GM21390 (cell line): Measurements from ENCODE around the gene BRIP1.
"Not testable (repeated sequence)": the region's sequence is repeated elsewhere in the genome, so short reads cannot be mapped to it uniquely, and the experiment has no call there.

Experiments
- ATAC-seq: cut with Tn5 transposase; IDR thresholded peaks from one replicate; pipeline ENCODE4 v1.9.1; 2021; ENCODE audit not compliant: unreplicated experiment

BRIP1 gene

GRCh38 chr17:61867033-61867432 is 3.7 kb upstream of the BRIP1 start:
- ATAC-seq: no peak

DNA sequence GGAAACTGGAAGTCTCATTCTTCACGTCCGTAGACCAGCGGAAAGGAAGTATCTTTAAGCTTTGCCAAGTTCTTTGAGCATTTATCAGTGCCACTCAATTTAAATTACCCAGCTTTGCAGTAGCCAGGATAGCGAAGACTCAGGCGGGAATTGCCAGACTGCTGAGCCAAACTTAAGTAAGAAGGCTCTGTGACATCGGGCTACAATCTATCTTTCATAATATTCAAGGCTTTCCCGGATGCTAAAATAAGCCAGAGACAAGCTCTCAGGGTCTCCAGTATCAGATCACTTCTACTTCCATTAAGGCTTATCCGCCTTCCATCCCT is 436 bp upstream of the BRIP1 start:
- ATAC-seq: peak; percentile 22

- no peak for ATAC-seq
These were observed 1.2 kb downstream of the BRIP1 start for GRCh38 chr17:61862105-61862574.

DNA sequence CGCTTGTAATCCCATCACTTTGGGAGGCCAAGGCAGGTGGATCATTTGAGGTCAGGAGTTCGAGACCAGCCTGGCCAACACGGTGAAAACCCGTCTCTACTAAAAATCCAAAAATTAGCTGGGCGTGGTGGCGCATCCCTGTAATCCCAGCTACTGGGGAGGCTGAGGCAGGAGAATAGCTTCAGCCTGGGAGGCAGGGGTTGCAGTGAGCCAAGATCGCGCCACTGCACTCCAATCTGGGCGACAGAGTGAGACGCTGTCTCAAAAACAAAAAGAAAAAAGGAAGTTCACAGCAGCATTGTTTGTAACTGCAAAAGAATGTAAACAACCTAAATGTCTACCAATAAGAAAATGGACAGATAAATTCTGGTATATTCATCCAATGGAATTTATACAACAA is 2.9 kb downstream of the BRIP1 start:
- ATAC-seq: not testable (repeated sequence)

GRCh38 chr17:61856035-61856434 is 7.3 kb downstream of the BRIP1 start:
- ATAC-seq: no peak

GRCh38 chr17:61852857-61853256 is 10.5 kb downstream of the BRIP1 start:
- ATAC-seq: no peak

- ATAC-seq: no peak
These were observed 13.7 kb downstream of the BRIP1 start for GRCh38 chr17:61849674-61850073.

GRCh38 chr17:61848896-61849295 is 14.4 kb downstream of the BRIP1 start:
- ATAC-seq: no peak

DNA sequence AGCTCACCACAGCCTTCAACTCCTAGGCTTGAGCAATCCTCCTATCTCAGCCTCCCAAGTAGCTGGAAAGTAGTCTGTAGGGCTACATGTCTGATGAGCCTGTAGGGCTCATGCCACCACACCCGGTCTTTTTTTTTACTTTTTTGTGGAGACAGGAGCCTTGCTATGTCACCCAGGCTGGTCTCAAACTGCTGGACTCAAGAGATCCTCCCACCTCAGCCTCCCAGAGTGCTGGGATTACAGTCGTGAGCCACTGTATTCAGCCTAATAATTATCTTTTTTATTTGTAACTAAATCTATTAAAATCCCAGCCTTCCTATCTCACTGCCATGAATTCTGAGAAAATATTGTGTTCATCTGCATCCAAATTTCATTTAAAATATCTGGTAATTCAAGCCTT is 15.1 kb downstream of the BRIP1 start:
- ATAC-seq: no peak

- no peak for ATAC-seq
These were observed 15.7 kb downstream of the BRIP1 start for GRCh38 chr17:61847659-61848058.

- ATAC-seq: no peak
These were observed 16.5 kb downstream of the BRIP1 start for GRCh38 chr17:61846761-61847375.

DNA sequence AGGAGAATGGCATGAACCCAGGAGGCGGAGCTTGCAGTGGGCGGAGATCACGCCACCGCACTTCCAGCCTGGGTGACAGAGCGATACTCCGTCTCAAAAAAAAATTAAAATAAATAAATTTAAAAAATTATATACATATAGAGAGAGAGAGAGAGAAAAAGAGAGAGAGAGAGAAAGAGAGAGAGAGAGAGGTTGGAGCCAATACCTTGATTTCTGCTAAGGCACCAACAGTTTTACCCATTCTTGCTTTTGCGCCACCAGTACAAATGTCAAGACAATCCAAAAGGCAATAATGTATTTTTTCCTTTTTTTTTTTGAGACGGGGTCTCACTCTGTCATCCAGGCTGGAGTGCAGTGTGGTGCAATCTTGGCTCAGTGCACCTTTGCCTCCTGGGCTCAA is 17.2 kb downstream of the BRIP1 start:
- ATAC-seq: no peak

GRCh38 chr17:61843435-61843834 is 19.9 kb downstream of the BRIP1 start:
- no peak for ATAC-seq

DNA sequence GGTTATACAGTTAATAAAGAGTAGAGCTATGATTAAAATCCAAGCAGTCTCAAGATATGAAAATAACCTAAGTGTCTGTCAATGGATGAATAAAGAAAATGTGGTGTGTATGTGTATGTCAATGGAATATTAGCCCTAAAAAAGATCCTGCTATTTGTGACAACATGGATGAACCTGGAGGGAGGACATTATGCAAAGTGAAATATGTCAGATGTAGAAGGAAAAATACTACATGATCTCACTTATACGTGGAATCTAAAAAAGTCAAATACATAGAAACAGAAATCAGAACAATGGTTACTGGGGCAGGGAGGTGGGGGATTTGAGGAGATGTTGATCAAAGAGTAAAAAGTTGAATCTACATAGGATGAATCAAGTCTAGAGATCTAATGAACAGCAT is 20.4 kb downstream of the BRIP1 start:
- no peak for ATAC-seq

GRCh38 chr17:61839300-61839786 is 24.0 kb downstream of the BRIP1 start:
- no peak for ATAC-seq

- ATAC-seq: peak; percentile 49
These were observed 25.9 kb downstream of the BRIP1 start for GRCh38 chr17:61837175-61838051.

DNA sequence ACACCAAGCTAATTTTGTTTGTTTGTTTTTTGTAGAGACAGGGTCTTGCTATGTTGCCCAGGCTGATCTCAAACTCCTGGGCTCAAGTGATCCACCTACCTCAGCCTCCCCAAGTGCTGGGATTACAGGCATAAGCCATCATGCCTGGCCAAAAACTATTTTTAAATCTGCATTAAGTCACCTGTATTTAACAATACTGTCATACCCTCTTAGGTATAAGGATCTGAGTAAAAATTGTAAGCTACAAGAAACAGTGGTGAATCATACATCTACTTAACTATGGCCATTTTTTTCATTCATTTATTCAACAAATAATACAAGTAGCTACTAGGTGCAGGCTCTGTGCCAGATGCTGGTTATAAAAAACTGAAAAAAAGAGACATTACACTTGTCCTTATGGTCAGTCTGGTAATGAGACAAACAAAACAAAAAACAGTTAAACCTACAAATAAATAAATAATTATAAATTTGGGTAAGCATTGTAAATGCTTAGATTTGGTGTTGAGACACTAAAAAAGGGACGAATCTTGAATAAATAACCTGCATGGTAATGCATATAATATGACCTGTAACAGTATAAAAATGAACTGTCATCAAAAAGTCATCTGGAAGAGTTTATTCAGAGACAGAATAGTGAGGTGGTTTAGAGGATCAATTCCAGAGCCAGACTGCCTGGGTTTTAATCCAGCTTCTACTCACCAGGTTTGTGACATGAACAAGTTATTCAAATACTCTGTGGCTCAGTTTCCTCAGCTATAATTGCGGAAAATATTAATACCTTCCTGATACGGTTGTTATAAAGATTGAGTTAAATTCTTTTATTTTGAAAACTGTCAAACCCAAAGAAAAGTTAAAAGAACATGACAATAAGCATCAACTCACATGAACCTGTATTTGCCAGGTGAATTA is 26.8 kb downstream of the BRIP1 start:
- ATAC-seq: no peak

DNA sequence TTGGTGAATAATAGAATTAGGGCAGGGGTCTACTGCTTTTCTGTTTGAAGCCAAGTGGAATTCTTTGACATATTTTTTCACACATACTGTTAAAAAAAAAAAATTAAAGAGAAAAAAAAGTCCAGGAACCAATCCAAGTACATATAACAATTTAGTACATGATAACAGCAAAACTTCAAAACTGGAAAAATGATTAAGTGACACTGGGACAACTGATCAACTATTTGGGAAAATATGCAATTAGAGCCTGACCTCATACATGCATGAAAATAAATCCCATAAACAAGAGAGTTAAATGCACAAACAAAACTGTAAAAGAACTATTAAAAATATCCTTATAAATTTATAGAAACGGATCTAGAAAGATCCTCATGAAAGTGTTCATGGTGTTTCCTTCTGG is 27.7 kb downstream of the BRIP1 start:
- ATAC-seq: no peak

GRCh38 chr17:61834610-61835009 is 28.7 kb downstream of the BRIP1 start:
- ATAC-seq: no peak

GRCh38 chr17:61833536-61834193 is 29.7 kb downstream of the BRIP1 start:
- no peak for ATAC-seq

GRCh38 chr17:61832463-61832862 is 30.9 kb downstream of the BRIP1 start:
- ATAC-seq: no peak
